ENCODE data around the gene KLHL22. TPM values are rescaled to one million over a fixed set of nuclear protein-coding genes. Genes with fewer than 3 reads are reported as not detected.

KLHL22 gene
- total and polyA plus RNA-seq, 2 donors (not counting 3 experiments of a cell fraction or from before 2014, with no cell fraction given) = 24.2 to 33.6 TPM

DNA sequence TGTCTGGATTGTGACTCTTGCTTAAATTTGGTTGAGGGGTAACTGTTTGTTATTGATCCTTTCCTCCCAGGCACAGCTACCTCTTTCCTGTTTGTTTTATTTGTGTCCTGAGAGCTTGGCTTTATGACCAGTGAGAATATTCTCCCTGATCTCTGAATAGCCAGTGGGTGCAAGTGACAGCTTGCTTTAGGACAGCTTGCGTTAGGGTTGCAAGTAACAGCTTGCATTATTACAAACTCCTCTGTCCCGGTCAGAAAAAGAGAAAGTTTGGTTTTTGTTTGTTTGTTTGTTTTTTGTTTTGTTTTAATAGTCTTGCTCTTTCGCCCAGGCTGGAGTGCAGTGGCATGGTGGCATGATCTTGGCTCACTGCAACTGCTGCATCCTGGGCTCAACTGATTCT is 3.3 kb upstream of the KLHL22 start:
- no peak for DNase-seq (ENCODE audit: low read depth, low spot score)
- TF ChIP-seq, protein P1, sequence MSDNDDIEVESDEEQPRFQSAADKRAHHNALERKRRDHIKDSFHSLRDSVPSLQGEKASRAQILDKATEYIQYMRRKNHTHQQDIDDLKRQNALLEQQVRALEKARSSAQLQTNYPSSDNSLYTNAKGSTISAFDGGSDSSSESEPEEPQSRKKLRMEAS (IDR thresholded peaks at IDR 0.05; ENCODE audit: insufficient read depth, insufficient read length) = no peak
- no peak for TF ChIP-seq GATA2 (IDR thresholded peaks at IDR 0.05; ENCODE audit: insufficient read depth, insufficient read length, low read depth, low read length)
- no peak for TF ChIP-seq MYC (IDR thresholded peaks at IDR 0.05; ENCODE audit: low read depth, low read length)
- TF ChIP-seq JUN (IDR thresholded peaks at IDR 0.05; ENCODE audit: borderline replicate concordance, insufficient read depth, insufficient read length, low read depth) = no peak
- TF ChIP-seq EZH2 (IDR thresholded peaks at IDR 0.05; ENCODE audit: borderline replicate concordance, low read depth, low read length, severe bottlenecking) = no peak
- TF ChIP-seq, protein P2, sequence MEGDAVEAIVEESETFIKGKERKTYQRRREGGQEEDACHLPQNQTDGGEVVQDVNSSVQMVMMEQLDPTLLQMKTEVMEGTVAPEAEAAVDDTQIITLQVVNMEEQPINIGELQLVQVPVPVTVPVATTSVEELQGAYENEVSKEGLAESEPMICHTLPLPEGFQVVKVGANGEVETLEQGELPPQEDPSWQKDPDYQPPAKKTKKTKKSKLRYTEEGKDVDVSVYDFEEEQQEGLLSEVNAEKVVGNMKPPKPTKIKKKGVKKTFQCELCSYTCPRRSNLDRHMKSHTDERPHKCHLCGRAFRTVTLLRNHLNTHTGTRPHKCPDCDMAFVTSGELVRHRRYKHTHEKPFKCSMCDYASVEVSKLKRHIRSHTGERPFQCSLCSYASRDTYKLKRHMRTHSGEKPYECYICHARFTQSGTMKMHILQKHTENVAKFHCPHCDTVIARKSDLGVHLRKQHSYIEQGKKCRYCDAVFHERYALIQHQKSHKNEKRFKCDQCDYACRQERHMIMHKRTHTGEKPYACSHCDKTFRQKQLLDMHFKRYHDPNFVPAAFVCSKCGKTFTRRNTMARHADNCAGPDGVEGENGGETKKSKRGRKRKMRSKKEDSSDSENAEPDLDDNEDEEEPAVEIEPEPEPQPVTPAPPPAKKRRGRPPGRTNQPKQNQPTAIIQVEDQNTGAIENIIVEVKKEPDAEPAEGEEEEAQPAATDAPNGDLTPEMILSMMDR (IDR thresholded peaks at IDR 0.05; ENCODE audit: extremely low read depth in 1 of 2, insufficient read depth in 1 of 2, low read depth in 1 of 2, low read length in 2 of 2) = no peak
- TF ChIP-seq POLR2A (IDR thresholded peaks at IDR 0.05; ENCODE audit: low read depth, low read length) = no peak
- TF ChIP-seq POLR2AphosphoS5 (IDR thresholded peaks at IDR 0.05; ENCODE audit: insufficient read depth, low read depth, low read length) = no peak
- TF ChIP-seq FOS (IDR thresholded peaks at IDR 0.05; ENCODE audit: borderline replicate concordance, insufficient read depth, low read length) = no peak
- intact Hi-C loops (cut with micrococcal nuclease) = loop anchor here (5.0 to 10.0 kb wide), 2 partner anchors 62 to 174 kb away; partner anchors contain the start of genes DGCR6L and SCARF2
- Histone ChIP-seq H3K9me3 (replicated peaks; ENCODE audit: control insufficient read depth, insufficient read depth, low read length) (no peaks in the 10 kb centered on the region), H3K4me3 (replicated peaks in 1 of 3; ENCODE audit: insufficient read depth in 1 of 3, low read depth in 1 of 3, low read length in 3 of 3) (no peak overlapping the region), H3K27ac (ENCODE audit: insufficient read depth, low read depth, low read length) (no peak overlapping the region), H3K9me1 (replicated peaks; ENCODE audit: control insufficient read depth, extremely low read depth, insufficient read depth, low read length) (no peaks in the 10 kb centered on the region), H4K20me1 (replicated peaks; ENCODE audit: control insufficient read depth, extremely low read depth, insufficient read depth, low read length) (no peaks in the 10 kb centered on the region), H3K79me2 (ENCODE audit: control insufficient read depth, insufficient read depth, low read length) (peaks cover 5% of the 10 kb centered on the region), H3K9ac (replicated peaks; ENCODE audit: extremely low read depth, insufficient read depth, low read length) (no peak overlapping the region), H3K4me2 (ENCODE audit: insufficient read depth, low read length) (no peak overlapping the region), H3K36me3 (ENCODE audit: control insufficient read depth in 2 of 2, extremely low read depth in 1 of 2, insufficient read depth in 2 of 2, low read length in 2 of 2) (no peaks in the 10 kb centered on the region), H3K27me3 (ENCODE audit: control insufficient read depth in 2 of 2, insufficient read depth in 2 of 2, low read length in 2 of 2) (no peaks in the 10 kb centered on the region), H3K4me1 (ENCODE audit: control insufficient read depth, extremely low read depth, insufficient read depth, low read length) (peaks cover 13% of the 10 kb centered on the region), H2AFZ (ENCODE audit: low read depth, low read length) (no peak overlapping the region)
- no peak for FAIRE-seq
- POLR2A ChIA-PET = no interaction called here
- CTCF ChIA-PET = interaction anchor here (1.0 to 1.9 kb wide), 2 partner anchors 27 to 80 kb away, joined by 3 to 14 read pairs; no protein-coding TSS in a partner anchor
- dilution Hi-C loops (cut with MboI; ENCODE audit: extremely low pct_ligation_motif_present, low sequenced_read_pairs) = no loop called here
- BruUV-seq (replicated peaks) = no TSS peak

Measured in endothelial cell of umbilical vein (primary cell).